Measurements from ENCODE around the gene ARHGAP31. TPM values are rescaled to one million over a fixed set of nuclear protein-coding genes. Genes with fewer than 3 reads are reported as not detected.
"Not testable (repeated sequence)": the region's sequence is repeated elsewhere in the genome, so short reads cannot be mapped to it uniquely, and the experiment has no call there.

The ARHGAP31 gene
- polyA plus RNA-seq, 4 donors = 11.1 to 15.3 (median 12.7) TPM

DNA sequence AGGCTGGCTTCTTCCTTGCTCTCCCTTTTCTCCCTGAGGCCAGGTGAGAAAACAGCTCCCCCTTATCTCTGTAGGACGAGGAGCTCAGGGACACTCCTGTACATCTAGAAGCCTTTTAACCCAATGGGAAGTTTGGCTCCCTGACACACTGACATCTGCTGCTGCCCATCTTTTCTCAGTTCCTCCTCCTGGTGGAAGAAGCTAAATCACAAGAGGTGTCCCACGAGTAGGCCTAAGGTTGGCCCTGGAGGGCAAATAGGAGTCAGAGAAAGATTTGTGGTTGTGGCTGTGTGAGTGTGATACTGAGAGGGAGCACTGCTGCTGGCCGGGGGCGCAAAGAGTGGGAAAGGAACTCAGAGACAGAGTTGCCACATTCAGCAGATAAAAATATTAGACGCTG lies 49.5 kb downstream of the ARHGAP31 start:
- DNase-seq (ENCODE audit: low read depth in 4 of 4, low spot score in 3 of 4) = no peak

GRCh38 chr3:119346076-119346496 lies 51.9 kb downstream of the ARHGAP31 start:
- DNase-seq (ENCODE audit: low read depth in 4 of 4, low spot score in 3 of 4) = no peak

DNA sequence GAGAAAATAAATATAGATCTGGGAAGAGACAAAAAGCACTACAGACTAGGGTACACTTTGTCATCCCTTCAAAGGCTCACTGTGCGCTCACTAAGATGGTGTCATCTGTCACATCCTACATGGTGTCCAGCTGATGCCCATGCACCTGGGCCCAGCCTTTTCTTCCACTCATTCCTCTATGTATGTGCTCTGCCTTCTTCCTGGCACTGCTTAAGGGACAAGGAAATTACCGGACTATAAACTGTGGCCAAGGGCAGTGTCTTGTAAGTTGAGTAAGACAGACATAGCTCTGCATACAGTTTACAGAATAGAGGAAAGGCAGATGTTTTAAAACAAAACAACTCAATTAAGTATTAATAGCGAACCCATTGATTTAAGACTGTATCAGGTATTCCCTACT lies 52.9 kb downstream of the ARHGAP31 start:
- no peak for DNase-seq (ENCODE audit: low read depth in 4 of 4, low spot score in 3 of 4)

GRCh38 chr3:119349354-119350041 lies 55.3 kb downstream of the ARHGAP31 start:
- no peak for DNase-seq (ENCODE audit: low read depth in 4 of 4, low spot score in 3 of 4)

- DNase-seq (ENCODE audit: low read depth in 4 of 4, low spot score in 3 of 4) = no peak
Measured at GRCh38 chr3:119350114-119350513, 55.9 kb downstream of the ARHGAP31 start.

DNA sequence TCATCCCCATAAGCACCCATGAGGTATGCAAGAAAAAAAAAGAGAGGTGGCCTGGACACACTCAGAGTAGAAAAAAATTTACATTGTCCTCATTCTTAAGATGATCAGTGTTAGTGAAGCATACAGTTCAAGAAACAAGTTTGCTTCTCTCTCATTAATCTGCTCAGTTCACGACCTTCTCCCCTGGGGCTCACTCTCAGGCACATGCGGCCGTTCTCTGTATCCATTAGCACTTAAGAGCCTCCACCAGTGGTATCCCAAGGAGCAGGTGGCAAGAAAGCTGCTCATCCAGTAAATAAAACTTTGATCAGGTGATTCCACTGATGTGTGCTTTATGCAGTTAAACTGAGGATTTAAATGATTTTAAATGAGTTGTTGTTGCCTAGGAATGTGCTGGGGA lies 57.4 kb downstream of the ARHGAP31 start:
- DNase-seq (ENCODE audit: low read depth in 4 of 4, low spot score in 3 of 4) = no peak

GRCh38 chr3:119352034-119352609 lies 57.9 kb downstream of the ARHGAP31 start:
- DNase-seq (ENCODE audit: low read depth in 4 of 4, low spot score in 3 of 4) = no peak

GRCh38 chr3:119352863-119353527 lies 58.8 kb downstream of the ARHGAP31 start:
- peak in 2 of 4 donors; percentile 45 to 48 for DNase-seq (ENCODE audit: low read depth in 4 of 4, low spot score in 3 of 4)

GRCh38 chr3:119355608-119356007 lies 61.4 kb downstream of the ARHGAP31 start:
- DNase-seq (ENCODE audit: low read depth in 4 of 4, low spot score in 3 of 4) = not testable (repeated sequence)

DNA sequence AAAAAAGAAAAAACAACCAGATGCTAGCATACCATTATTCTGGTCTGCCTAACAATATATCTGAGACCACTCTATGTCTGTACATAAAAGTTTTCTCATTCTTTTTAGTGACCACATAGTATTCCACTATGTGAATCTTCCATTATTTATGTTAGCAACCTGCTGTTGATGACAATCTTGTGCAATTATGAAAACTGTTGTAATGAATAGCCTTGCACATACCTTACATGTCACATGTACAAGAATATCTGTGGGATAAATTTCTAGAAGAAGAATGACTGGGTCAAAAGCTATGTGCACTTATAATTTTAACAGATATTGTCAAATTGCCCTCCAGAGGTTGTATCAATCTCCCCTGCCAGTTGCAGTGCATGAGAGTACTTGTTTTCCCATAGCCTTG lies 62.5 kb downstream of the ARHGAP31 start:
- no peak for DNase-seq (ENCODE audit: low read depth in 4 of 4, low spot score in 3 of 4)

- no peak for DNase-seq (ENCODE audit: low read depth in 4 of 4, low spot score in 3 of 4)
Measured at GRCh38 chr3:119357190-119357589, 63.0 kb downstream of the ARHGAP31 start.

DNA sequence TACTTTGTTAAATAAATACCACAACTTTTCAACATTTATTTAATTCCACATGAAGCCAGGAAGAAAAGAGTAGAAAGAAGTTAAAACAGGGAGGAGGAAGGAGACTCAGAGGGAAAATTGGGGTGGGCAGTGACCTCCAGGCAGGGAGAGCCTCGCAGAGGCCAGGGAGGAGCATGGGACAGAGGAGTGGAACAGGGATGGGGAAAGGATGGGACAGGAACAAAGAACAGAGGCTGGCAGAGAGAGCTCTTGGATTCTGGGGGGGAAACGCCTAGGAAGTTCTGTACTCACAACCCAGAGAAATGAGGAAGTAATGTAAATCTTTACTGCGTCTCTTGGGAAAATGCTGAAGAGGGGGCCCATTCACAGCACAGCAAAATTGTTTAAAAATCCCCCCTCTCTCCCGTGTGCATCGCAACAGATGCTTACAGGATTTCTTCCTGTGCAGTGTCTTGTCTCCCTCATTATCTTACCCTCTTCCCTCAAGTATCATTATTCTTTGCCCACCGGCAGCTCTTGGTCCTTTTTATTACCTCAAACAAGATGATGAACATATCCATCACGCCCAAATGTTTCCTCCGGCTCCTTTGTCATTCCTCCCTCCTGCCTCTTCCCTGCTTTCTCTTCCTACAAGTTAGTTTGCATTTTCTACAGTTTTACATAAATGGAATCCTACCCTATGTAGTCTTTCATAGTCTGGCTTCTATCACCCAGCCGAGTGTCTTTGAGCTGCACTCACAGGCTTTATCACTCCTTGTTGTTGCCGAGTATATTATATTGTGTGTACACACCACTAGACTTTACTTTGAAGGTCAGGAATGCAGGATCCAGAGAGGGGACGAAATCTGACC lies 65.5 kb downstream of the ARHGAP31 start:
- no peak for DNase-seq (ENCODE audit: low read depth in 4 of 4, low spot score in 3 of 4)

- no peak for DNase-seq (ENCODE audit: low read depth in 4 of 4, low spot score in 3 of 4)
Measured at GRCh38 chr3:119360736-119361462, 66.7 kb downstream of the ARHGAP31 start.

GRCh38 chr3:119362010-119362409 lies 67.8 kb downstream of the ARHGAP31 start:
- DNase-seq (ENCODE audit: low read depth in 4 of 4, low spot score in 3 of 4) = no peak

DNA sequence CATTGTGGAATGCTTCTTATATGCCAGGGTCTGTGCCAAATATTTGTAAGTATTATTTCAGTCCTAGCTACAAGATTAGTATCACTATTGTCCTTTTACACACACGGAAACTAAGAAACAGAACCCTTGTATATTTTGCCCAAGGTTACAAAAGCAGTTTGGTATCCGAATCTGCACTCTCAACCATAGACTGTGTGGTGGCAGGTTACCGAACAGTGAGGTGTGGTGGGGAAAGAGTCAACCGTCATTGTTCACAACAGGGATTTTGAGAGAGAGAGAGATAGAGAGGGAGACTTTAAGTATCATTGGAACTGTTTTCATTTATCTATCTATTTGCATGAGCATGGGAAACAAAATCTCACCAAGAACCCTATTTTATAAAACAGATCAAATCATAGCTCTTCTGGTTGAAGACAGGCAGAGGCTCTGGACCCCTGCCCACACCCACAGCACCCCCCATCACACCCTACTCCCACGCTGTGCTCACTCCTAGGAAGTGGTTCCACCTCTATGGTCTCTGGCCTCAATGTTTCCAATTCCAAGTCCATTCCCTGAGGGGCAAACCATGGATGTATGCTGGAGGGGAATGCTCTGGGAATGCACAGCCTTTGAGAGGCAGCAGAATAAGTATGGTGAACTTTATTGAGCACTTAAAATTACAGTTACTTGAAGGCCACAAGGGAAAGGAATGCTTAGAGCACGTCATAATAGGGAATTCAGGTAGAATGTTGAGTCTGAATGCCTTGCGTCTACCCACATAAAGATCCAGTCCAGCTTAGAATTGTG lies 69.0 kb downstream of the ARHGAP31 start:
- DNase-seq (ENCODE audit: low read depth in 4 of 4, low spot score in 3 of 4) = no peak

DNA sequence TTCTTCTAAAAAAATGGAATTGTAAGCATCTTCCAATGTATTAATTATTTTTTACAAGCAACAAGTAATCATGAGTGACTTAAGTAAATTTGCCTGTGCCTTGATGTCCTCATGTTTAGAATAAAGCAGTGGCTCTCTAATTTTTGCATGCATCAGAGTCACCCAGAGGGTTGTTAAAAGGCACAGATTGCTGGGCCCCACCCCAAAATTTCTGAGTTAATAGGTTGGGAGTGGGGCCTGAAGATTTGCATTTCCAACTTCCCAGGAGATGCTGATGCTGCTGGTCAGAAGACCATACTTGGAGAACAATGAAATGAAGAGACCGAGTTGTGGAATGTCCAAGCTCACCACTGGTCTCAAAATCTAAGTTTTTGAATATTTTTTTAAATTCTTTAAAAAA lies 70.2 kb downstream of the ARHGAP31 start:
- DNase-seq (ENCODE audit: low read depth in 4 of 4, low spot score in 3 of 4) = no peak

DNA sequence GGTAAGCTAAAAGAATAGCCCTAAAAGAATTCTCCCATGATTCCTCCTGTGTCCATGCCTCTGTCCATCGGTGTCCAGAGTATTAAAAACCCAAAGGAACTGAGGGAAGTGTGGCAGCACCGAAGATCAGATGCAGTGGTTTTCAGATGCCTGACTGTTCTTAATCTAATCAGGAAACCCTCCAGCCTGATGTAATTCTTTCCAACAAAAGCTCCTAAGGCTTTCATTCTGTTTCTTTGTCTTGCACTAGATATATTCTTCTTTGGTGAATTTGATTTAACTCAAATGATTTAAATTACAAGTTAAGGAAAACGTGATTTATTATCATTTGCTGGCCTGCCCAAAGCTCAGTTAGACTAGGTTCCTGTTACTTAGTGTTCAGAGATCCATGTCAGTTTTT lies 71.2 kb downstream of the ARHGAP31 start:
- DNase-seq (ENCODE audit: low read depth in 4 of 4, low spot score in 3 of 4) = no peak

GRCh38 chr3:119367000-119367399 lies 72.8 kb downstream of the ARHGAP31 start:
- no peak for DNase-seq (ENCODE audit: low read depth in 4 of 4, low spot score in 3 of 4)

DNA sequence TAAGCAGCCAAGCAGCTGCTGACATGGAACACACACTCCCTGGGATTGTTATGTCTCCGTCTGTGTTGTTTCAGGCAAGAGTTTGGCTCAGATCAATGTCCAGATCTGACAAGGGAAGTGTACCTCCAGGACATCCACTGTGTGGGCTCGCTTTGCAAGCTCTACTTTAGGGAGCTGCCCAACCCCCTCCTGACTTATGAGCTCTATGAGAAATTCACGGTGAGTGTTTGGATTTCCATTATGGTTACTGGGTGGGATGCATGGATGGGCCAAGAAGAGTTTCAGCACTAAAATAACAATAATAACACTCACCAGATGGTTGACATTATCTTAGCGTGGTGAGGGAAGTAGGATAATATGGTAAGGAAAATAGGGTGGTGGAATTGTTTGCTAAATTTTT lies 74.1 kb downstream of the ARHGAP31 start:
- no peak for DNase-seq (ENCODE audit: low read depth in 4 of 4, low spot score in 3 of 4)

GRCh38 chr3:119371786-119372185 lies 77.6 kb downstream of the ARHGAP31 start:
- DNase-seq (ENCODE audit: low read depth in 4 of 4, low spot score in 3 of 4) = not testable (repeated sequence)
